ENCODE results near the gene THAP4.

THAP4 gene

DNA sequence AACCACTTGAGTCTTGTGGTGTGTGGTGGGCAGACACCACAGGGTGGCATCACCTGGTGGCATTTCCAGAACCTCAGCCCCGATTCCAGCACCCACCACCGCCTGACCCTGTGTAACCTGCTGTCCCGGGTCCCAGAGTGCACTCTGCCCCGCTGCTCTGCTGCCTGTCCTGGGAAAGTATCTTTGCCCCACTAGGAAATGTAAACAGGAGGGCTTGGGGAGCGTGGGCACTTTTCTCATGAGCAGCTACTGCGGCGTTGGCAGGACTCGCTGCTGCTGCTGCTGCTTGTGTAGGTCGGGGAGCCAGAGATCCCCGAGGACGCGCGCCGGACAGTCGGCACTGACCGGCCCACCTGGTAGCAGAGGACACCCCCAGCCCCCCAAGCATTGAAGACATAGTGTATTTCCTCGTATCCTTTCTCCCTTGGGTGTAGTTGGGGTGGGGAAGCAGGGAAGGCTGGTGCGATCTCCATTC, 36.3 kb upstream of the THAP4 start:
- TF ChIP-seq CTCF (IDR thresholded peaks at IDR 0.05; ENCODE audit: insufficient read depth, low read length, poor library complexity, severe bottlenecking): no peak
- H3K36me3 ChIP-seq (ENCODE audit: control insufficient read depth, insufficient read depth, low read length): peaks cover 41% of the 10 kb centered on the region
- no peak overlapping the region for H3K4me3 ChIP-seq (replicated peaks; ENCODE audit: low read depth, low read length)
- DNase-seq (ENCODE audit: extremely low read depth, insufficient read length): no peak
- H3K27me3 ChIP-seq (replicated peaks; ENCODE audit: control insufficient read depth, insufficient read depth, low read length): no peaks in the 10 kb centered on the region

DNA sequence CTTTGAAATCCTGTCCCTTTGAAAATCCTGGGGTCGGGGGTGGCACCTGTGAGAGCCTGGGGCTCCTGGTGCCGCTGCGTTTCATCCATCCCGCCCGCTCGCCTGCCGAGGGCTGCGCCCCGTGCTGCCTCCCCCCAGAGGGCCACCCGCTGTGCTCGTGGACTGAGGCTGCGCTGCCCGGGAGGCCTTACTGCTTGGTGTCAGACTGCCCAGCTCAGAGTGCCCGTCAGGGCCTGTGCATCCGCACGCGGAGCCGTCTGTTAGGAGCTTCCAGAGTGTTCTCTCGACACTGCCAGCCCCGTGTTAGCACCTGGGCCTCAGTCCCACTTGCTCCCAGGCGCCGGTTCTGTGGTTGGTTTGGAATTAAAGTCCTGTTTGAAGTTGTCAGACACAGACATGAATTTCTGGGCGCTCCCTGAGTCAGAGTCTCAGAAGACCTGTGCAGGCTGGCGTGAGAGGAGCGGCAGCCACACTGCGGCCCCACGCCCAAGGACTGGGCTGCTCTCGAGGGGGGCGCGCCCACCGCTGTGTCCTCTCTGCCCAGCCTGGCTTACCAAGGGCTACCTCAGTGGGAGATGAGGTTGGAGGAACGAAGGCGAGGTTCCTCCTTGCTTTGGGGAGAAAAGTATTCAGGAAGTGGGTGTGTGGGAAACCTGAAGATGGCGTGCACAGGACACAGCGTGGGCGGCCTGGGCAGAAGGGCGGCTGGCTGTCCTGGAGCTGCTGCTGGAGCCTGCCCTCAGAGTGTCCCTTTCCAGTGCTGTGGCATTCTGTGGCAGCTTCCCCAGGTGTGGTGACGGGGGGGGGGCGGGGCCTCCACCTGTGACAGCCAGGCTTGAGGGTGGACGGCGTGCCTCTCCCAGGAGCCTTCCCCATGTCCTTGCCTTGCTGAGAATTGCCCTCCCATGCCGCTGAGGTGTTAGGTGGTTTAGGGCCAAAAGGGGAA, 35.6 kb upstream of the THAP4 start:
- Histone ChIP-seq H3K4me3 (replicated peaks; ENCODE audit: low read depth, low read length) (no peak overlapping the region), H3K27me3 (replicated peaks; ENCODE audit: control insufficient read depth, insufficient read depth, low read length) (no peaks in the 10 kb centered on the region), H3K36me3 (ENCODE audit: control insufficient read depth, insufficient read depth, low read length) (peaks cover 43% of the 10 kb centered on the region)
- no peak for TF ChIP-seq CTCF (IDR thresholded peaks at IDR 0.05; ENCODE audit: insufficient read depth, low read length, poor library complexity, severe bottlenecking)
- no peak for DNase-seq (ENCODE audit: extremely low read depth, insufficient read length)

DNA sequence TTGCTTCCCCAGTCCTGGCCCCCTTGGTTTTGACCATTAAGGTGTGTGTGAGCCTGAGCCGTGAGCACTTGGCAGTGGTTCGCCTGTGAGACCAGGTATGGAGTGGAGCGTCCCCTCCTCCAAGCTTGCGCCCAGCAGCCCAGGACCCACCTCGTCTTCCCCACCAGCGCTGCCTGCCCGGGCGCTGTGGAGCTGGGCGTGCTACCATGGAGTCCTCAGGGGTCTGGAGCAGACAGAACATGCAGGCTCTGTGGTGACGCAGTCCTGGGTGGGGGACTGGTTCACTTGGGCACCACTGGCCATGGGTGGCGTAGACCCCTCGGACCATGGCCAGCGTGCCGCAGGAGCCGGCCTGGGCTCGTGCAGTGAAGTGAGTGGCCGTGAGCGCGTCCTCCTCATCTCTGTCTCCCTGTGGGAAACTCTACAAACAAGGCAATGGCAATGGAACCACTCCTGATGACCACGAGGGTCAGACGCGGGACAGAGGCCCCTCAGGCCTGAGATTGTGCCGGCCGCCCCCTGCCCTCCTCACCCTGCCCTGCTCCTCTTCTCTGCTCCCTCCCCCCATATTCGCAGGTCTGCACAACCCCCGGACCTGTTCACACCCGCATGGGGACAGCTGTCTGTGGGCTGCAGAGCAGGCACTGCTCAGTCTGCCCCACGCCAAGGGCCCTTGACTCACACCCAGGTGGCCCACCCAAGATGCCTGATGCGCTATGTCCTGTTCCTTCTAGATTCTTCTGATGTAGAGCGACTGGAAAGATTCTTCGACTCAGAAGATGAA, 34.7 kb upstream of the THAP4 start:
- DNase-seq (ENCODE audit: extremely low read depth, insufficient read length): no peak
- Histone ChIP-seq H3K27me3 (replicated peaks; ENCODE audit: control insufficient read depth, insufficient read depth, low read length) (no peaks in the 10 kb centered on the region), H3K4me3 (replicated peaks; ENCODE audit: low read depth, low read length) (no peak overlapping the region), H3K36me3 (ENCODE audit: control insufficient read depth, insufficient read depth, low read length) (peaks cover 37% of the 10 kb centered on the region)
- no peak for TF ChIP-seq CTCF (IDR thresholded peaks at IDR 0.05; ENCODE audit: insufficient read depth, low read length, poor library complexity, severe bottlenecking)

DNA sequence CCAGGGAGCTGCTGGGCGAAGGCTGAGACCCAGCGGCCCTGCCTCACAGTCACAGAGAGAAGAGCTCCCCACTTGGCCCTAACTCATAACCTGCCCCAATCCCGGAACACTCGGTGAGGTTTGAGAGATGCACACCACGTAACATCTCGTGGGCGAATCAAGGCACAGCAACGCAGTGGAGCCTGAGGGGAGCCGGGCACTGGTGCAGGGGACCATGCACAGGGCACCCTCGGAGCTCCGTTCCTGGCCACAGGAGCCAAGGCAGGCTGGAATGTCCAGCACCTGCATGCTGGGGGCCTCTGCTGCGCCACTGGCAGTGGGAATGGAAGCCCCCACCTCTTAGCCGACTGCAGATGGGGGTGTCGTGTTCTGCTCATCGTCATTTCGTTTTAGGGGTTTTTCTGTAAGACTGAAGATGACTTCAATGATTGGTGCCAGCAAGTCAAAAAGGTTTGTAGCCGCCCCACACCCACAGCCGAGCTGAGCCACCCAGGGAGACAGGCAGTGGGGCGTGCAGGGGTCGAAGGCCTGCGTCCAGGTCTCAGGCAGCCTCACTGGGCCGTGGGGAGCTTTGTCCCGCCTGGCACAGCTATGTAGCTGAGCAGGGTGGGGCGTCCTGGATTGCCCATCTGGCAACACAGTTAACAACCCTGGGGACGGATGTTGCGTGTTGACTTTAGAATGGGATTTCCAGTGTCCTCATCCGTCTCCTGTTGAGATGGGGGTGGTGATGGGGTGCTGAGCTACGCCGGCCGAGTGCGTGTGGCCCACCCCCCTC, 33.6 kb upstream of the THAP4 start:
- H3K36me3 ChIP-seq (ENCODE audit: control insufficient read depth, insufficient read depth, low read length): peaks cover 31% of the 10 kb centered on the region
- TF ChIP-seq CTCF (IDR thresholded peaks at IDR 0.05; ENCODE audit: insufficient read depth, low read length, poor library complexity, severe bottlenecking): no peak
- no peak for DNase-seq (ENCODE audit: extremely low read depth, insufficient read length)
- H3K27me3 ChIP-seq (replicated peaks; ENCODE audit: control insufficient read depth, insufficient read depth, low read length): no peaks in the 10 kb centered on the region
- no peak overlapping the region for H3K4me3 ChIP-seq (replicated peaks; ENCODE audit: low read depth, low read length)

DNA sequence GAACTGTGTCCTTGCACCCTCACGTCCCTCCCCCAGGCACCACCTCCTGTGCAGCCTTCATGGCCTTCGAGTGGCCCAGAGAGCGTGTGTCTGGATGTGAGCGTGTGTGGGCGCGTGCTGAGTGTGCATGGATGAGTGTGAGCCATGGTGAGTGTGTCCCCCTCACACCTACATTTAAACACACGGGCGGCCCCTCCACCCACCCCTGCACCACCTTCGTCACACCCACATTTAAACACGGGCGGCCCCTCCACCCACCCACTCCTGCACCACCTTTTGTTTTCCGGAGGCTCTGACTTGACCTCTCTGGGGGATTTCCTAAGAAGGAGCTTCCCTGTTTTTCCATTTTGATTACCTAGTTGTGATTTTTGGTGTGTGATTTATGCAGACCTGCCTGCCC, 31.9 kb upstream of the THAP4 start:
- H3K36me3 ChIP-seq (ENCODE audit: control insufficient read depth, insufficient read depth, low read length): peaks cover 29% of the 10 kb centered on the region
- no peaks in the 10 kb centered on the region for H3K27me3 ChIP-seq (replicated peaks; ENCODE audit: control insufficient read depth, insufficient read depth, low read length)
- TF ChIP-seq CTCF (IDR thresholded peaks at IDR 0.05; ENCODE audit: insufficient read depth, low read length, poor library complexity, severe bottlenecking): no peak
- DNase-seq (ENCODE audit: extremely low read depth, insufficient read length): no peak
- no peak overlapping the region for H3K4me3 ChIP-seq (replicated peaks; ENCODE audit: low read depth, low read length)

Data from GM06990 (cell line).